Measurements from ENCODE around the gene KCNJ4.

The KCNJ4 gene

DNA sequence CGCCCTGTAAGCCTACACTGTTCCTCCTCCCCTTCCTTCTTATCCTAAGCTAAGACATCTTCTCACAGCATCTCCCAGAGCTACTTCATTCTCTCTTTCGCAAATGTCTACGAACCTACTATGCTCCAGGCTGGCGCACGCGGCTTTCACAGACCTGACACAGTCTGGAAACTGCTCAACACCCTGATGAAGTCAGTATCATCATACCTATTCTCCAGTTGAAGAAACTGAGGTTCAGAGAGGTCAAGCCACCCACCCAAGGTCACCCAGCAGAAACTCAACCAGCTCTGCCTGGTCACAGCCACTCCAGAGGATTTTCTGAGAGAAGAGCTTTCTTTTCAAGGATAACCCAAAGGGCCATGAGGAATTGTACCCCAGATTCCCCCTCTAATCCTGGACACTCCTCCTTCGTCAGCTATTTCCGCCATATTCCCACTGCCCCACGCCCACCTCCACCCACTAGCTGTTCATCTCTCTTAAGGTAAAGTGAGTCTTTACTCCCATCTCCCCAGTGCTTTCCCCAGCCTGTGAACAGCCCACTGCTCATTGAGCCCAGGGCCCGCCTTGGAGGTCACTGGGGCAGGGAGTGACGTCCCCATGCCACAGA is 1.8 kb downstream of the KCNJ4 start:
- DNase-seq (ENCODE audit: low read depth in 2 of 2, low spot score in 1 of 2) = no peak

GRCh38 chr22:38452373-38453065 is 2.5 kb downstream of the KCNJ4 start:
- DNase-seq (ENCODE audit: low read depth in 2 of 2, low spot score in 1 of 2) = no peak

DNA sequence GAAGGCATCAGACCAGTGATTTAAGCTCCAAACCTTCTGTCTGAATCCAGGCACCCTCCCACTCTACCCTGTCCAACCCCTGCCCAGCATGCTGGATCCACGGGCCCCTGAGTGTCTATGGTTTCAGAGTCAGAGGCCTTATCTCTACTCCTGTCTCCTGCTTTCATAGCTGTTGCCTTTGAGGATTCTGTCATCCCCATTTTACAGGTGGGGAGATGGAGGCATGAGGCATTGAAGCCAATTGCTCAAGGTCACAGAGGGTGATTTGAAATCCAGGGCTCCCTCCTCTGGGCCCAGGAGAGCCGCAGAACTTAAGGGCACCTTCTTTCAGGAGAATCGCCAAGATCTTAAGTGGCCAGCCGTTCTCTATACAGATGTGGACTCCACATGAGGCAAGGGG is 3.1 kb downstream of the KCNJ4 start:
- DNase-seq (ENCODE audit: low read depth in 2 of 2, low spot score in 1 of 2) = no peak

GRCh38 chr22:38451404-38451803 is 3.6 kb downstream of the KCNJ4 start:
- no peak for DNase-seq (ENCODE audit: low read depth in 2 of 2, low spot score in 1 of 2)

DNA sequence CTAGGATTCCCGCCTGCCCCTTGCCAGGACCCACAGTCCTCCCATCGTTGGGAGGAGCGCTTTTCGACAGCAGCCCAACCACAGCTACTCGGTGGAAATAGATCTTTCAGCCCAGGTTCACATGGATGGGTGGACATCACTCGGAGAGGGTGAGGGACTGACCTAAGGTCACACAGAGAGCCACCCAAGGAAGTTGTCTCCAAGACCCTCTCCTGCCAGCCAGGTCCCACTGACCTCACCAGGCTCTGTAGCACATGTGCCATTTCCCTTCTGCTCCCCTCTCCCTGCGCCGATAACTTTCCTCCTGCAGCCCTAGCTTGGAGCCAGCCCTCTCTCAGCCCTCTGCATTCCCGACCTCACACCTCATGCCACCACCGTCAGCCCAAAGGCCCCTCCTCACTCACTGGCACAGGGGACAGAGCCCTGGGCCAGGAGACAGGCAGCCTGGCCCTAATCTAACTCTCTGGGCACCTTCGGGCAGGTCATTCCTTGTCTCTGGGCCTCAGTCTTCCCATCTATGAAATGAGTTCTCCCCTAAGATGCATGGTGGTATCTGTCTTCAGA is 4.7 kb downstream of the KCNJ4 start:
- DNase-seq (ENCODE audit: low read depth in 2 of 2, low spot score in 1 of 2) = no peak

DNA sequence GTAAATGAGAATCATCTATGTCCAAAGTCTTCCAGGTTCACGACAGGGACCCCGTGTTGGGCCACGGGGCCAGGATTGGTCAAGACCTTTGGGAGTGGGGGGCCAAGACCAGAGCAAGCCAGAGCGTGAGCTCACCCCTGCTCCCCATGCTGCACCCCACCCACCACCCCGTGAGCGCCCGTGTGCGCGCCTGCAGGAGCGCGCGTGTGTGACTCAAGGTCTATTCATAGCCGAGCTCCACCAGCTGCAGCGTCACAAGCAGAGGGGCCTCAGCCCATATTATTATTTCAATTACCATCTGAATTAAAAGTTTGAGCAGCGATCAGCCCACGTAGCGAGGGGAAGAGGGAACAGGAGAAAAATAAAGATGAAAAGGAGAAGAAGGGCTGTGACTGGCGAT is 5.2 kb downstream of the KCNJ4 start:
- DNase-seq (ENCODE audit: low read depth in 2 of 2, low spot score in 1 of 2) = no peak

DNA sequence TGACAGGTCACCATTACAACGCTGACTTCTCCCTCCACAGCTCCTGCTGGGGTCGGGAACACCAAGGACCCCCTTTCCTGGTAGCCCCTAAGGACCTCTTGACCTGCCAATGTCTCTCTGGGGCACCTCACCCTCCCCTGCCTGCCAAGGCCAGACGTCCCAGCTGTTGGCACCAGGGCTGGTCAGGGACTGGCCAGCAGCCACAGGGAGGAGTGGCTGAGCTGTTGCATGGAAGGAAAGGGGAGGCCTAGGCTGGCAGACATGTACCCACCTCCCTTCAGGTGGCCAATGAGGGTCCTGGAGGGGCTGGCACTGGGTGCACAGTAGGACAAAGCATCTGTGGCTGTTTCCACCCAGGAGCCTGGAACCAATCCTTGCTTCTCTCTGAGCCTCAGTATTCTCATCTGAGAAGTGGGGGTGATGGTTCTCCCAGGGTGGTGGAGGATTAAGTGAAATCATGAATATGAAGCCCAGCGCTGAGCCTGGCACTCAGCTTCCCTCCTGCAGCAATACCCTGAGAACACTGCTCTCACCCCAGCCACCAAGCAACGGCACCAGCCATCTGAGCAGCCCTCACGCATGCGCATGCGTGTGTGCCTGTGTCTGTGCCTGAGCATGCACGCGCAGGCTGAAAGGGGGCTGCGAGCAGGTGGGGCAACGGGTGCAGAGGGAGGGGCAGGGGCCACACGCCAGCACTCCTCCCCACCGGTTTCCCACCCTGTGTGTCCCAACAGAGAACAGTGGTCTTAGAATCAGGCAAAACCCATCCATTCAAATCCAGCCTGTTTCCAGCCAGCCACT is 5.9 kb downstream of the KCNJ4 start:
- DNase-seq (ENCODE audit: low read depth in 2 of 2, low spot score in 1 of 2) = no peak

- DNase-seq (ENCODE audit: low read depth in 2 of 2, low spot score in 1 of 2) = no peak
Observed at GRCh38 chr22:38446018-38446601, 8.9 kb downstream of the KCNJ4 start.

GRCh38 chr22:38444783-38445182 is 10.2 kb downstream of the KCNJ4 start:
- no peak for DNase-seq (ENCODE audit: low read depth in 2 of 2, low spot score in 1 of 2)

DNA sequence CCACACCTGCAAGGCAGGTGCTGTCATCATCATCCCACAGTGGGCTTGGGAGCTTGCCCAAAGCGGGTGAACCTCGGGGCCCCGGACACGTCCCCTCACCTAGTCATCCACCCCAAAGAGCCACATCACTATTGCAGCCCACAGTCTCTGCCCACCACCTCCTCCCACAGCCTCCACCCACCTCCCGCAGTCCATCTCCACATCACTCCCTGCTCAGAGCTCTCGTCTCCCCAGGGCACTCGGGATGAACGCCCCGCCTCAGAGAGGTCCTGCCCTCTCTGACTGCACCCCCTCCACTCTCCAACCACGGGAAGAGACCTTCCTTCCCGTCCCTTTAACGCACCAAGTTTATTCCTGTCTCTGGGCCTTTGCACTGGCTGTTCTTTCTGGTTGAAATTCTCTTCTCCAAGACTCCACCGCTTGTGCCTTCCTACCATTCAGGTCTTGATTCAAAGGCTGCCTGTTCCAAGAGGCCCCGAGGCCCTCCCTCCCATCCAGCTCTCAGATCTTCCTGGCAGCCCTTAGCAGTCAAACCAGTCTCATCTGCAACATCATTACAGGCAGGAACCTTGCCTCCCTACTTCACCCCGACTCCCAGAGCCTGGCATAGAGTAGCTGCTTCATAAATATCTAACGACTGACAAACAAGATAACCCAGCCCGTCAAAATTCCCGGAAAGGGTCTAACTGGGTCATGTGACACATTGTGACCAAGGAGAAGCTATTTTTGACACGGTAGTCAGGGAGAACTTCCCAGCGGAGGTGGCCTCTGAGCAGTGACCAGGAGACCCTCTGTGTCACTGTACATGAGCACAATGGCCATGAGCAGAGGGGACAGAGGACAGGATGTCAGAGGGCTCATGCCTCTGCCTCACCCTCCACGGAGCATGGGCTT is 11.1 kb downstream of the KCNJ4 start:
- DNase-seq (ENCODE audit: low read depth in 2 of 2, low spot score in 1 of 2) = no peak

DNA sequence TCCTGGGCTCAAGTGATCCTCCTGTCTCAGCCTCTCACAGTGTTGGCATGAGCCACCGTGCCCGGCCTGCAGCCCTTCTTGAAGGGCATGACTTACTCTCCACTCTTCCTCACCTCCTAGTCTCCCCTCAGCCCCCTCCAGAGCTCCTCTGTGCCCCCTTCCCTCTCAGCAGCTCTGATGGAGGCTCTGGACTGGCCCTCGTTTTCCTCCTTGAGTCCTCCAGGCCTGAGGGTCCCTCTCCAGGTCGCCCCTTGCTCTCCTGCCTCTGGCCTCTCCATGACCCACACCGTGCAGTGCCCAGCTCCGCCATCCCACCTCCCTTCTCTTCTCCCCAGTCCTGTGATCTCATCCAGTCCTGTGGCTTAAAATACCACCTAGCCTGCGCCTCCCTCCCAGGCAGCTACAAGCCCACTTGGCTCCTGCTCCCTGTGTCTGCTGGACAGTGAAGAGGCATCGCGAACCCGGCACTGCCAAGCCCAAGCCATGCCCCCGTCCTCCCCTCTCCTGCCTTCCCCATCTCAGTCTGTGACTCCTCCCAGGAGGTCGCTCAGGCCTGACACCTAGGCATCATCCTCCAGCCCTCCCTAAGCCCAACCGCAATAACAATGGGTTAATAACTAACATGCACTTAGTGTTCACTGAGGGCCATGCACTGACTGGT is 11.9 kb downstream of the KCNJ4 start:
- DNase-seq (ENCODE audit: low read depth in 2 of 2, low spot score in 1 of 2) = no peak

DNA sequence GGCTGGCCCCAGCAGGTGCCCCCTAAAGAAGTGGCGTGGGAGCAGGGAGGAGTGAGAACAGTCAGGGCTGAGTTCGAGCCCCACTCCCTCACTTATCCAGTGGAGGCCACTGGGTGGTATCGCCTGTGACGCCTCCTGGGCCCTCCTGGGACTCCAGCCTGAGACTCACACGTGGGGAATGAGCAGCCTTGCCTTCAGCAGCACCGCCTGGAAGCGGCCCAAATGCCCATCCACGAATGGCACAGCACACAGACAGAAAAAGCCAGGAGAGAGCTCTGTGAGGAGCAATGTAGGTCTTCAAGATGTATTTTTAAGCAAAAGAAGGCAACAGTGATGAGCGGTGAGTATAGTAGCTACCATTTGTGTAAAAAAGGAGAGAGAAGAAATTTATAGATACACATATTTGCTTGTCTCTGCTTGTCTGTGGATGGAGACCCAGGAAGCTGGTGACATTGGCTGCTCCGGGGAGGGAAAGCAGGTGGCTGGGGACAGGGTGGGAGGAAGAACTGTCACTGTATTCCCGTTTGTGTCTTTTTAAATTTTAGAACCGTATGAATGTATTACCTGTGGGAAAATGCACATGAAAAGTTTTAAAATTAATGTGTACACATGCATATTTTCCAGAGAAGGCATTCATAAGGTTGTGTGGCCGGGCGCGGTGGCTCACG is 13.2 kb downstream of the KCNJ4 start:
- no peak for DNase-seq (ENCODE audit: low read depth in 2 of 2, low spot score in 1 of 2)

GRCh38 chr22:38440747-38441350 is 14.2 kb downstream of the KCNJ4 start:
- DNase-seq (ENCODE audit: low read depth in 2 of 2, low spot score in 1 of 2) = no peak

- no peak for DNase-seq (ENCODE audit: low read depth in 2 of 2, low spot score in 1 of 2)
Observed at GRCh38 chr22:38437416-38437815, 17.6 kb downstream of the KCNJ4 start.

- no peak for DNase-seq (ENCODE audit: low read depth in 2 of 2, low spot score in 1 of 2)
Observed at GRCh38 chr22:38436629-38437395, 18.2 kb downstream of the KCNJ4 start.

- DNase-seq (ENCODE audit: low read depth in 2 of 2, low spot score in 1 of 2) = no peak
Observed at GRCh38 chr22:38435965-38436364, 19.0 kb downstream of the KCNJ4 start.

GRCh38 chr22:38435010-38435409 is 20.0 kb downstream of the KCNJ4 start:
- DNase-seq (ENCODE audit: low read depth in 2 of 2, low spot score in 1 of 2) = no peak

- DNase-seq (ENCODE audit: low read depth in 2 of 2, low spot score in 1 of 2) = no peak
Observed at GRCh38 chr22:38433871-38434270, 21.1 kb downstream of the KCNJ4 start.

All from stimulated activated CD8-positive, alpha-beta memory T cell treated with anti-CD3 and anti-CD28 coated beads, Interleukin-4, amount 100 ng/mL, for 1 hour (primary cell).